Measurements from ENCODE around the gene ADI1.

ADI1 gene

DNA sequence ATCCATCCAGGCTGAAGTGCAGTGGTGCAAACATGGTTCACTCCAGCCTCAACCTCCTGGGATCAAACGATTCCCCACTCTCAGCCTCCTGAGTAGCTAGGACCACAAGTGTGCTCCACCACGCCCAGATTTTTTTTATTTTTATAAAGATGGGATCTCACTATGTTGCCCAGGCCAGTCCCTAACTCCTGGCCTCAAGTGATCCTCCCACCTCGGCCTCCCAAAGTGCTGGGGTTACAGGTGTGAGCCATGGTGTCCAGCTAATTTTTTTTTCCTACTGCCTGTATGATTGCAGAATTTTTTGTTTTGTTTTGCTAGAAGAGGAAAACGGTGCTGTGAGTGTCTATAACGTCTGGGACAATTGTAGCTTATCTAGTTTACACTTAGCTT, 38.3 kb downstream of the ADI1 start:
- no peaks in the 10 kb centered on the region for H3K27me3 Mint-ChIP-seq
- H3K9me3 Mint-ChIP-seq, result no peaks in the 10 kb centered on the region
- no peak overlapping the region for H3K4me3 Mint-ChIP-seq
- ATAC-seq (no peak), DNase-seq (no peak)
- peak overlapping the region in 1 of 2 donors; percentile 54 for H3K27ac Mint-ChIP-seq
- H3K4me1 Mint-ChIP-seq, result peaks cover 11% of the 10 kb centered on the region

DNA sequence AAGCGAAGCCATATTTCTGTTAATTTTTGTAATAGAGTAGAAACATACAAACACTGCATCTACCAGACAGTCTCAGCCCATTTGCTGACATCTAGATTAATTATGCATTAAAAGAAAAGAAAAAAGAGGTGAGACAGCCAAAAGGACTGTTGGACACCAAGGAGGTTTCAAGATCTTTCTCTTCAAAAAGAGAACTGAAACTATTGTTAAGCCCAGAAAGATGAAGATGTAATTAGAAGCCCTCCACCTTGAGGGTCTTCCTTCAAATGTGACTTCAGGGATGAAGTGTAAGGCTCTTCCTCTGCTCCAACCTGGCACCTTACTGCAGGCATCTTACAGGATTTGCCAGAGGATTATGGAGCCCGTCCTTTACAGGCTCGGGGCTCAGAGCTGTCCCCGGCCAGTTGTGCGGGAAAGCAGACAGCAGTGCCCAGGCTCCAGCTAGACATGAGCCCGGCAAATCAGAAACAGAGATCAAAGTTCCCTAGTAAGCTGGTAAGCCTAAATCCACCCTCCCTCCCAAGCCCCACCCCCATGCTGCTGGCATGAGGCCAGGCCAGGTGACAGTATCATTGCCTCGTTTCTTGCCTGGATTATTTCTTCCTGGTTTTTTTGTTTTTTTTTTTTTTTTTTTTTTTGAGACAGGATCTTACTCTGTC, 38.9 kb downstream of the ADI1 start:
- Mint-ChIP-seq H3K9me3 (no peaks in the 10 kb centered on the region), H3K27ac (peak overlapping the region in 1 of 2 donors; percentile 86), H3K4me1 (peaks cover 11% of the 10 kb centered on the region), H3K27me3 (no peaks in the 10 kb centered on the region), H3K4me3 (no peak overlapping the region)
- ATAC-seq (no peak), DNase-seq (no peak)

DNA sequence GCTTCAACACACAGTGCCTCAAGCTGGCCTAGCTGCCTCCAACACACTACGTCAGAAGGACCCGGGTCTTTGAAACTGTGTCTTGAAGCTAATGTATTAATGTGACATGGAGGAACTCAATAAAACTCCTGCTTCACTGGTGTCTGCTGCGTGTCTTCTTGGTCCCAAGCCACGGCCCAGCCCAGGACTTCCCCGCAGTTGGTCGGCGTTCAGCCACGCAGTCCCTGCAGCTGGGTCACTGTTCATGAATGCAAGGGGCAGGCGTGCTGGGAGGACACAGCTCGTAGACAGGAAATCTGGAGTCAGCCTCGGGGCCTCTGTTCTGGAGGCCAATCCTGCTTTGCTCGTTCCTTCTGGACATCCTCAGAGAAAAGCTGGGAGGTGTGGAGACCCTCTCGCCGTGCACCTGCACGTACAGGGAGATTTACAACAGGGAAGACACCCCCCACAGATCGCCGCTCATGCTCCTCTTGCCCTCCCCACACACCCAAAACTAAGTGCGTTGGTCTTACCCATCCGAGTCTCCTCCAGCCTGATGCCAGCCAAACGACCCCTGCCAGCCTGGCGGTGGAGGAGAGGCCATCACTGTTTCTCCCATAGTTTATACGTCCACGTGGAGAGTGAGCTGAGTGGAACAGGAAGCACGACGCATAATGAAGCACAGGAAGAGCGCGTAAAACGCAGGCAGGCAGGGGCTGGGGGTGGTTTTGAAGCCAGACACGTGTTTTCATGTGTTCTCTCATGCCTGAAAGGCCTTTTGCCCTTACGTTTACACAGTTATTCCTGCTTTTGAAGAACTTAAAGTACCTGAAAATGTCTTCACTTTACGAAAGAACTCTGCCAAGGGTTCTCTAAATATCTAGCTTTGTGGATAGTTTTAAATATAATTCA, 39.7 kb downstream of the ADI1 start:
- peaks cover 11% of the 10 kb centered on the region for H3K4me1 Mint-ChIP-seq
- peak overlapping the region; percentile 65 to 86 for H3K27ac Mint-ChIP-seq
- H3K9me3 Mint-ChIP-seq, result no peaks in the 10 kb centered on the region
- H3K4me3 Mint-ChIP-seq, result no peak overlapping the region
- DNase-seq, result no peak
- ATAC-seq, result no peak
- H3K27me3 Mint-ChIP-seq, result no peaks in the 10 kb centered on the region

DNA sequence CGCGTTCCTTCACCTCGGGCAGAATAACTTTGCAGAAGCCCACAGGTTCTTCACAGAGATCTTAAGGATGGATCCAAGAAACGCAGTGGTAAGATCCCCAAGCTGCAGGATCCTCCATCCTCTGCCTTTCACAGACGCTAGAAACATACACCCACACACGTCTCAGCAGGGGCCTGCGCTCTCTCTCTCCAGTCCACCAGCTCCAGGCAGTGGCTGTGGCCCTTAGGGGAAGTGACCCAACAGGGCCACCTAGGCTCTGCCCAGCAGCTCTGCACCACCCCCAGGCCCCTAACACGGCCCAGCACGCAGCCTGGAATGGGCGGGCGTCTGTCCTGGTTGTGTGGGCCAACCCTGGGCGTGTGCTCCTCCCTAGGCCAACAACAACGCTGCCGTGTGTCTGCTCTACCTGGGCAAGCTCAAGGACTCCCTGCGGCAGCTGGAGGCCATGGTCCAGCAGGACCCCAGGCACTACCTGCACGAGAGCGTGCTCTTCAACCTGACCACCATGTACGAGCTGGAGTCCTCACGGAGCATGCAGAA, 40.4 kb downstream of the ADI1 start:
- H3K9me3 Mint-ChIP-seq, result no peaks in the 10 kb centered on the region
- peak overlapping the region in 1 of 2 donors; percentile 52 for H3K27ac Mint-ChIP-seq
- DNase-seq (no peak), ATAC-seq (no peak)
- no peaks in the 10 kb centered on the region for H3K27me3 Mint-ChIP-seq
- H3K4me3 Mint-ChIP-seq, result no peak overlapping the region
- peaks cover 11% of the 10 kb centered on the region for H3K4me1 Mint-ChIP-seq

DNA sequence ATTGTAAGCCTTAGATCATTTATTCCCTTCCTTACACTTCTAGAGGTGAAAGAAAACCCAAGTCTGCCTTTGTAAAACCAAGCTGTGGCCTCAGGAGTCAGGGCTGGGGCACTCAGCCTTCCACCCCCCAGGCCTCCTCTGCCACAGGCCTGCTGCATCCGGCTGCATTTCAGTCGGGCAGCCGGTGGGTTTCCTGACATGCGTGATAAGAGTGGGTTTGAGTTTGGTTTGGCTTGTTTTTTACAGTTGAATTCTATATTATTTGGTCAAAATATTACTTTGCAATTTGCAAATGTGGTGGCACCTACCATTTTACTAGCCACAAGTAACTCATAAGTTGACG, 42.4 kb downstream of the ADI1 start:
- no peak for DNase-seq
- H3K4me1 Mint-ChIP-seq, result peaks cover 11% of the 10 kb centered on the region
- no peak for ATAC-seq
- H3K4me3 Mint-ChIP-seq, result no peak overlapping the region
- no peak overlapping the region for H3K27ac Mint-ChIP-seq
- no peaks in the 10 kb centered on the region for H3K9me3 Mint-ChIP-seq
- no peaks in the 10 kb centered on the region for H3K27me3 Mint-ChIP-seq

DNA sequence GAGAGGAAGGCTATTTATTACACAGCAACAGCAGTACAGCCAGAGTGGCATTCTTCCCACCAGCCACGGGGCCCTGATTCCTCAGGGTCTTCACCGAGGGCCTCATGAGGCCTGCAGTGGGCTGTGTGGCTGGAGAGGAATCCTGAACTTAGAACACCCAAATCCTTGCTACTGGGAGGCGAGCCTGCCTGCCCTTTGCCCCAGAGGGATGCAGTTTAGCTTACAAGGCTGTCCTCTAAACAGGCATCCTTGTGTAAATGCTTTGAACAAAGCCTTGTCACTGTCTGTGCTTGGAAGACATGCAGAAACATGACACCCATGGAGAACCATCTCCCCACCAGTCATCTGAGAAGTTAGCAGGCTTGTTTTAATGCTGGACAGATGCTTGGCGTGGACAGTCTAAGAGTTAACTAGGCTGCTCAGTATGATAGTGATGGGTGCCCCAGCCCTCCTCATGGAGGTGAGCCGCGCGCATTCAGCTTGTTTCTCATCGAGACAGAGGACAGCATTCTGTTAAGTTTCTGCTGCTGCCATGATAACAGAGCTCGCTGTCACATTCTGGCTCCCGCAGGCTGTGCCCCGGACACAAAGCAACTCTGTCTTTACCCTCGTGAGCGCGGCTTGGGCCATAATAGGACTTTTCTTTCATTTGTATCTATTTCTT, 42.9 kb downstream of the ADI1 start:
- Mint-ChIP-seq H3K27ac (no peak overlapping the region), H3K4me3 (no peak overlapping the region), H3K9me3 (no peaks in the 10 kb centered on the region)

DNA sequence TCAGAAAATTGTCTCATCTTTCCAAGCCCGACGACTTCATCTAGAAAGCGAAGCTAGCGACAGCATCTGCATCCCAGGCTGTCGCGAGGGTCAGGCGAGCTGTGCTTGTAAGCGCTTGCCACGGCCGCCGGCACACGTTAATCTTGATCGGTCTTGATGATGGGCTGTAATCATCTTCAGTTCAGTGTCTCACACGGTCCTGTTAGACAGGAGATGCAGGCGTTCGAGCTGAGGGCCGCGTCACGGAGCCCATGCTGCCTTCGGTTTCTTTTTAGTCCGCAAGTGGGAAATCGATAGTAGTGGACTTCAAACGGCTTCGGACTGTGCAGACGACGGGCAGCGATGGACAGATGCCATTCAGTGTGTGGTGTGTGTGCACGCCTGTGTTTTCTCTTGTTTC, 43.6 kb downstream of the ADI1 start:
- no peaks in the 10 kb centered on the region for H3K9me3 Mint-ChIP-seq

More for the DNA sequence above, 42.9 kb downstream of the ADI1 start:
- Mint-ChIP-seq H3K4me1 (peaks cover 11% of the 10 kb centered on the region), H3K27me3 (no peaks in the 10 kb centered on the region)
- ATAC-seq, result no peak
- no peak for DNase-seq

DNA sequence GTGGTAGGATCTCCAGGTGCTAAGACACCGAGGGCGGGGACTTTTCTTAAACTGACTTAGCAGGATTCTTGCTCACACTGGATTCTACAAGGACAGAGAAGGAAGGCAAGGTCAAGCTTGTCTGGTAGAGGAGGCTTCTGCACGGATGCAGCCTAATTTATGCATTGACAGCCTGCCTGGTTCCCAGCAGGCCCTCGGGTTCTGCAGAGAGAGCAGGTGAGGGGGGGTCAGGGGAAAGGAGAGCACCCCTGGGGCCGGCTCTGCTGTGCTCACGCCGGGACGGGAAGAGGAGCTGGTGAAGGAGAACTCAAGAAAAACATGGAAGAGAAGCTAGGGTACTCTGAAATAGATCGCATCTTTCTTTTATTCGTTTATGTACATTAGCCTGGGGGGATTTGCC, 46.4 kb downstream of the ADI1 start:
- H3K27ac Mint-ChIP-seq, result peak overlapping the region in 1 of 2 donors; percentile 89
- no peak for ATAC-seq
- DNase-seq, result no peak
- H3K27me3 Mint-ChIP-seq, result no peaks in the 10 kb centered on the region
- H3K4me3 Mint-ChIP-seq, result no peak overlapping the region
- H3K4me1 Mint-ChIP-seq, result no peaks in the 10 kb centered on the region
- H3K9me3 Mint-ChIP-seq, result no peaks in the 10 kb centered on the region

More for the DNA sequence above, 43.6 kb downstream of the ADI1 start:
- no peak for DNase-seq
- no peak overlapping the region for H3K27ac Mint-ChIP-seq
- H3K27me3 Mint-ChIP-seq, result no peaks in the 10 kb centered on the region
- H3K4me1 Mint-ChIP-seq, result peaks cover 11% of the 10 kb centered on the region
- ATAC-seq, result no peak
- no peak overlapping the region for H3K4me3 Mint-ChIP-seq

DNA sequence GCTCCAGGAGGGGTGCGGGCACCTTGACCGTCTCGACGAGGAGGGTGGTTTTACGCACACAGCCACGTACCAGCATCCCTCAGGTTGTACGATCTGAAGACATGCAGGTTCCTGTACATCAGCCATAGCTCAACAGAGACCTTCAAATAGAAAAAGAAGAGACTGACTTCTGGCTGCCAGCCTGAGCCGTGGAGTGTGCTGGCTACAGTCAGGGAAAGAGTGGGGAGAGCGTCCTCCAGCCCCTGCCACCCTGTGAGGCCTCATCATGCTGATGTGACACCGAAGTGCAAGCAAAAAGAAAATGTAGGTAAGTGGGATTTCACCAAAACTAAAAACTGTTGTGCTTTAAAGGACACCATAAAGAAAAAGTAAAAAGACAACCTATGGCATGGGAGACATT, 47.0 kb downstream of the ADI1 start:
- Mint-ChIP-seq H3K4me3 (no peak overlapping the region), H3K4me1 (no peaks in the 10 kb centered on the region), H3K9me3 (no peaks in the 10 kb centered on the region), H3K27me3 (no peaks in the 10 kb centered on the region), H3K27ac (peak overlapping the region in 1 of 2 donors; percentile 72)
- DNase-seq, result no peak
- no peak for ATAC-seq

DNA sequence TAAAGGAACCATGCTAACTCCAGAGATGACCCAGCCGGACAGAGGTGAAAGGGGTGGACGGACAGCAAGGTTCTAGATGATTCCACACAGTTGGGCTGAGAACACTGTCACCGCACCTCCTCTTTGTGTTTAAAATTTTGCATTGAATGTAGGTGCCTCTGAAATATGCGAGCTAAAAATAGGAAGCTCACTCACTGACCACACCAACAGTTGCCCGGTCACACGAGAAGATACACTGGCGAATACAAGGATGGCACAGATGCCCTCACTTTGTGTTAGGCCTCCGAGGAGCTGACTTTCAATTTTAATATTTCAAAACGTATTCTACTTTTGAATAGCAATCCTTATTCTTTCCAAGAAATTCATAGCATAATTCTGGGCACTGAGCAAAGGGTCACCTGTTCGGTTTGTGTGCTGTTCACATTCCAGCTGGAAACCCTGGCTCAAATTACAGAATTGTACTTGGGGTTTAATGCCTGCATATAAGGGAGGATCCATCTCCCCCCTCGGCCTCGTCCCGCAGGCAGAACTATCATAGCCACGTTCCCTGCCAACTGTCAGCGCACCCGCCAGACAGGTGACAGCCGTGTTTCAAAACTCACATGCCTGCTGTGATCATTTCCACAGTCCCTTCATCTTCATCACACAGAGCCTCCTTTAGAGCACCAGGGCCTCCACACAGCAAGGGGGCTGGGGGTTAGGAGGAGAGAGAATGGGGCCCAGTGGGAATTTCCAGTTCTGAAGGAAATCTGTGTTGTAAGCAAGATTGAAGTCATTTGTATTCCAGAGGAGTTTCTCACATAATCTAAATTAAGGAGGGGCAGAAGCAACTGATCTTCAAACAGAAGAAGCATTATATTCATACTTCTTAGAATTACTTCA, 48.2 kb downstream of the ADI1 start:
- Mint-ChIP-seq H3K4me3 (no peak overlapping the region), H3K9me3 (no peaks in the 10 kb centered on the region), H3K27ac (no peak overlapping the region), H3K27me3 (no peaks in the 10 kb centered on the region), H3K4me1 (no peaks in the 10 kb centered on the region)
- no peak for DNase-seq
- ATAC-seq, result no peak

DNA sequence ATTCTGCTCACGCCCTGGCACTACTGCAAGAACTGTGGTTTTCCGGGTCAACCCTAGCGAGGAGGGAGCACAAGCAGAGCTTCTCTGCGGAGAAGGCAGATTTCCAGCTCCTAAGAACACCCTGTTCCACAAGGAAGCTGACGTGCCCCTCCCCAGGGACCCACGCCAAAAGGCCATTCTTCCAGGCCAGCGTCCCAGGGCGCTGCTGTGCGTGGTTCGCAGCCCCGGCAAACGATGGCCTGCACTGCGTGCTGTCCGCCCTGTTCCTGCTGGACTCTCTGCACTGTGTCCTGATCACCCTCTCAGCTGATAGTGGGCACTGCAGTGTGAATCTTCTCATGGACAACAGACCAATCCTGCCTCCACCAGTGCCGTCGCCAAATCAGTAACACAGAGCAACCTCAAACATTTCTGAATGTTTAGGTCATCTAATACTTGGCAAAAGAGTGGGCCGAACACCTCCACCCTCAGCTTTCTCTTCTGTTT, 49.1 kb downstream of the ADI1 start:
- H3K4me1 Mint-ChIP-seq, result no peaks in the 10 kb centered on the region
- DNase-seq, result no peak
- no peak for ATAC-seq

DNA sequence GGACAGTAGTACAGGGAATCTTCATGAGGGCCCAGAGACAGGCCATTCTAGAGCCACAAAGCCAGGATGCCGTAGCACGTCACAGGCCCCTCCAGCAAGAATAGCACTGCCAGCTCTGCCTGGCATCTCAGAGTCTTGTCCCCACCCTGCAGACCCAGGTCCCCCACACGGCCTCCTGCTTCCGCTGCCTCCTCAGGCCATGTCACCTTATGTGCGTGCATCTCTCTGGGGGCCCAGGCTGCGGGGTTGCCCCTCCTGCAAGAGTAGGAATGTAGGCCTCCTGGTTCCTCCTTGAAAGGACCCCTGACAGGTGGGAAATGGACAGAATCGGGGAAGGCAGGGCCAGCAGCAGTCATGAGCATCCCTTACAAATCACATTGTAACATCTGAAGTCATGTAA, 49.8 kb downstream of the ADI1 start:
- no peak for ATAC-seq
- H3K27me3 Mint-ChIP-seq, result no peaks in the 10 kb centered on the region
- H3K4me1 Mint-ChIP-seq, result no peaks in the 10 kb centered on the region
- H3K4me3 Mint-ChIP-seq, result no peak overlapping the region
- DNase-seq, result no peak
- H3K9me3 Mint-ChIP-seq, result no peaks in the 10 kb centered on the region
- H3K27ac Mint-ChIP-seq, result peak overlapping the region; percentile 6 to 89

More for the DNA sequence above, 49.1 kb downstream of the ADI1 start:
- no peak overlapping the region for H3K27ac Mint-ChIP-seq
- H3K4me3 Mint-ChIP-seq, result no peak overlapping the region
- H3K27me3 Mint-ChIP-seq, result no peaks in the 10 kb centered on the region
- no peaks in the 10 kb centered on the region for H3K9me3 Mint-ChIP-seq

DNA sequence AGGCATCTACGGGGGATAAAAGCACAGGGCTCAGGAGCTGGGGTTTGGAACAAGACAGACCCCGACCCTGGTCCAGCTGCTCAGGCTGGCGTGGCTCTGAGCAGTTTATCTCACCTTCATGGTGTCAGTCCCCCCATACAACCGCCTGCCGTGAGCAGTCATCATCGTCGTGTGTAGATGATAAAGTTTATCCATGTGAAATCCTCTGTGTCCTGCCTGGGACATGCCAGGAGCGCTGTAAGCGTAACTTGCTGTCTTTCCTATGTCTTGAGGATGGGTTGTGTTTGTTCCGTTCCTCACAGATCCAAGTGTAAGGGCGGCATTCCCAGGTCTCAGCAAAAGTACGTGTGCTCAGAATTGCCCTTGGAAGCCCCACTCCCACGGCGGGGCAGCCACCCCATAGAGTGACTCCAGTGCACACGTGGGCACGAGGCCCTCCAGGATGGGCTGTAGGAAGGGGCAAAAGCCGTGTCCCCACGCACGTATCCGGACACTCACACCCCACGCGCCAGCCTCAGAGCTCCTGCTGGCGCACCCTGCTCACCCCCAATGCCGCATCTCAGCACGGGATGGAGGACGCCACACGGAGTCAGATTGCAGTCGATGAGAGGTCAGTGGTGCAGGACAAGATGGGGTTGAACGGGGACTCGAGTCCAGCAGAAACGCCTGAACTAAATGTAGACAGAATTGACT, 50.9 kb downstream of the ADI1 start:
- Mint-ChIP-seq H3K4me1 (no peaks in the 10 kb centered on the region), H3K27me3 (no peaks in the 10 kb centered on the region), H3K9me3 (no peaks in the 10 kb centered on the region), H3K4me3 (no peak overlapping the region), H3K27ac (peak overlapping the region in 1 of 2 donors; percentile 61)
- ATAC-seq, result peak; percentile 43
- no peak for DNase-seq

DNA sequence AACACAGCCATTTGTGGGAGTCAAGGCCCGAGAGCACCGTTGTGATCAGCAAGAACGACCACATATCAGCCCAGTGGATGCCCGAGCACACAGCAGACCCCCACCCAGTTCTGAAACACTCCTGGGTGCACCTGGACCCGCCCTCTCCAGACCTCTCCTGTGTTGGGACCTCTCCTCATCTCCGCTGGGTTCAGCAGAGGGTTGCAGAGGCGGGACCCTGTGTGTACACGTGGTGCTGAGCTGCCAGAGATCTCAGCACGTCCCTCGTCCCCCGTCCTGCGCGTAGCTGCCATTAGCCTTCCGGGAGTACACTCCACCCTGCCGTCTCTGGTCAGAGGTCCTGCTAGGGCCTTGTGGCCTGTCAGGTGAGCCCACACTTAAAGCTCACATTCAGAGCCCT, 51.7 kb downstream of the ADI1 start:
- DNase-seq (no peak), ATAC-seq (no peak)
- no peaks in the 10 kb centered on the region for H3K4me1 Mint-ChIP-seq
- no peaks in the 10 kb centered on the region for H3K27me3 Mint-ChIP-seq
- H3K27ac Mint-ChIP-seq, result no peak overlapping the region
- no peaks in the 10 kb centered on the region for H3K9me3 Mint-ChIP-seq
- H3K4me3 Mint-ChIP-seq, result no peak overlapping the region

Measured in stimulated activated naive CD8-positive, alpha-beta T cell treated with anti-CD3 and anti-CD28 coated beads, Interleukin-15, amount 100 ng/mL, for 72 hours (primary cell).